ACC112 (cell line): ENCODE data around the gene SLC6A9.

ENCODE experiments used
- H2AFZ ChIP-seq: fragments of 200-600 bp; sonication (generic); one replicate; pipeline ENCODE4 v1.6.0; 2017; ENCODE audit warnings: antibody characterized with exemption, low read length; ENCODE audit not compliant: unreplicated experiment
- H3K27ac ChIP-seq: fragments of 200-600 bp; sonication (generic); 2 replicates; pipeline ENCODE4 v1.5.1; 2014; ENCODE audit warnings: low read depth, mild to moderate bottlenecking, antibody characterized with exemption, low read length, moderate library complexity
- H3K27me3 ChIP-seq: fragments of 200-600 bp; sonication (generic); 2 replicates; pipeline ENCODE4 v1.6.1; 2014; ENCODE audit warnings: mild to moderate bottlenecking, antibody characterized with exemption, low read length, moderate library complexity, mixed read lengths; ENCODE audit not compliant: insufficient read depth
- H3K36me3 ChIP-seq: fragments of 200-600 bp; sonication (generic); 2 replicates; pipeline ENCODE4 v1.6.1; 2016; ENCODE audit warnings: mild to moderate bottlenecking, antibody characterized with exemption, low read length, moderate library complexity, mixed read lengths; ENCODE audit not compliant: insufficient read depth
- H3K4me1 ChIP-seq: fragments of 200-600 bp; sonication (generic); one replicate; pipeline ENCODE4 v1.6.1; 2016; ENCODE audit warnings: low read length, mixed read lengths; ENCODE audit not compliant: insufficient read depth, unreplicated experiment, control insufficient read depth
- H3K4me3 ChIP-seq: fragments of 200-600 bp; sonication (generic); 2 replicates; pipeline ENCODE4 v1.5.1; 2014; ENCODE audit warnings: mild to moderate bottlenecking, low read depth, low read length
- H3K79me2 ChIP-seq: fragments of 200-600 bp; sonication (generic); one replicate; pipeline ENCODE4 v1.6.0; 2016; ENCODE audit warnings: low read length; ENCODE audit not compliant: control insufficient read depth, unreplicated experiment, insufficient read depth

Gene SLC6A9

DNA sequence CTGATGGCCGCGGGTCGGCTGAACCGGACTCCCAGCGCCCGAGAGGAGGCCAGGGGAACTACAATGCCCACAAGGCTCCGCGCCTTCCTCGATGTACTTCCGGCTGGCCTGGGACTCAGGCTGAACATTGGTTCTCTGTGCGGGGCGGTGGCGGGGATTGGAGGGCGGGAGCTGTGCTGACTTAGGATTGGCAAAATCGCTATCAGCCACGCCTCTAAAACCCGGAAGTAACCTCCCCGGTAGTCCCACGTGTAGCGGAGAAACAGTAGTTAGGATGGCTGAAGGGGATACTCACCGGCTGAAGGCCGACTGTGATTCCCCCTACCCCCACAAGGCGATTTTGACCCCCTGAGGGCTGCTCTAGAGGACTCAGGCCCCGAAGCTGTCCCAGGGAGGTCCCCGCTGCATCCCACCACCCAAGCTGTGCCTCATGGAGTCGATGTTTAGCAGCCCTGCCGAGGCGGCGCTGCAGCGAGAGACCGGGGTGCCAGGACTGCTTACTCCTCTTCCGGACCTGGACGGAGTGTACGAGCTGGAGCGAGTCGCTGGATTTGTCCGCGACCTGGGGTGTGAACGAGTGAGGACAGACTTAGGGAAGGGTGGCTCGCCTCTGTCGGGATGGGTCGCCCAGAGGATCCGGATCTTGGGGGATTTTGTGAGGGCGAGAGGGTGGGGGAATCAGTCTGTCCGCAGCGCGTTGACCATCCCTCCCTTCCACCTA is 61.4 kb downstream of the SLC6A9 start, which contains the start of gene DPH2:
DPH2 (plus strand) TSS at position 265 of the 721 bp plus-strand sequence; CDS start at position 431, 166 bp downstream.
- peak within 1 kb of the TSS; percentile 97 for H2AFZ ChIP-seq

DNA sequence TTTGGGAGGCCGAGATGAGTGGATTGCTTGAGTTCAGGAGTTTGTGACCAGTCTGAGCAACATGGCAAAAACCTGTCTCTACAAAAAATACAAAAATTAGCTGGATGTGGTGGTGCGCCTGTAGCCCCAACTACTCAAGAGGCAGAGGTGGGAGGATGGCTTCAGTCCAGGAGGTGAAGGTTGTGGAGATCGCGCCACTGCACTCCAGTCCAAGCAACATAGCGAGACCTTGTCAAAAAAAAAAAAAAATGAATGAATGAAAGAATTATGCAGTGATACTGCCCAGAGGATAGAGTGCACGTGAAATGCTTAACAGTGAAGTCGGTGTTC is 61.9 kb downstream of the SLC6A9 start:
- H2AFZ ChIP-seq: no peak overlapping the region
- H3K36me3 ChIP-seq: no peaks in the 10 kb centered on the region; the same call in 1 of the 2 replicates
- H3K27me3 ChIP-seq: no peaks in the 10 kb centered on the region
- H3K79me2 ChIP-seq: peaks cover 7% of the 10 kb centered on the region
- no peak overlapping the region for H3K4me3 ChIP-seq
- no peak overlapping the region for H3K27ac ChIP-seq
- peaks cover 7% of the 10 kb centered on the region for H3K4me1 ChIP-seq

More for the DNA sequence above, 61.4 kb downstream of the SLC6A9 start, which contains the start of gene DPH2:
- no peaks in the 10 kb centered on the region for H3K27me3 ChIP-seq
- H3K36me3 ChIP-seq: no peaks in the 10 kb centered on the region; the same call in 1 of the 2 replicates
- H3K4me1 ChIP-seq: peaks cover 7% of the 10 kb centered on the region
- H3K79me2 ChIP-seq: peaks cover 9% of the 10 kb centered on the region
- peak within 1 kb of the TSS; percentile 99 for H3K4me3 ChIP-seq
- no peak within 1 kb of the TSS for H3K27ac ChIP-seq

DNA sequence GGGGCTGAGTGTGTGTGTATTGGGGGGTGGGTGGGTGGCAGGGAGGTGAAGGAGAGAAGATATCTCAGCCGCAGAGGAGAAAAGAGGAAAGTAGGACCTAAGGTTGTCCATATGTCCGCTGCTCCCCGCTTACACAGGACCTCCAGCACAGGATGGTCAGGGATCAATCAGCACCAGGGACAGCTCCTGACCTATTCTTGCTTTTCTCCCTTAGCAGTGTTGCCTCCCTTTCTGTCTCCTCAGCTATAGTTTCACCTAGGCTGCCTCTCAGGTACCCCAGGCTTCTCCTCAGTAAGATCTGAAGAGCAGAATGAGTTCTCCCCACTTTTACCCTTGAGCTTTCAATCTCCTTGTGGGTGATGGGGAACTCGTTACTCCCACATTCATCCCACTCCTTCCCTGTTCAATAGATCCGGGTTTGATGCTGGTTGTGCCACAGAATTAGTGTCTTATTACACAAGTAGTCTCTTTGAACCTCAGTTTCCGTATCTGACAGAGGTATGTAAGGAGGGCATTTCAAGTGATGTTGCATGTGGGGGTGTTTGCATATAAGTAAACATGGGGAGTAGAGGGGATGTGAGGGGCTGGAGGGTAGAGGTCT is 62.8 kb downstream of the SLC6A9 start:
- no peaks in the 10 kb centered on the region for H3K27me3 ChIP-seq
- no peak overlapping the region for H3K4me3 ChIP-seq
- H3K79me2 ChIP-seq: peaks cover 7% of the 10 kb centered on the region
- no peaks in the 10 kb centered on the region; the same call in 1 of the 2 replicates for H3K36me3 ChIP-seq
- H2AFZ ChIP-seq: no peak overlapping the region
- H3K4me1 ChIP-seq: peaks cover 7% of the 10 kb centered on the region
- H3K27ac ChIP-seq: no peak overlapping the region

DNA sequence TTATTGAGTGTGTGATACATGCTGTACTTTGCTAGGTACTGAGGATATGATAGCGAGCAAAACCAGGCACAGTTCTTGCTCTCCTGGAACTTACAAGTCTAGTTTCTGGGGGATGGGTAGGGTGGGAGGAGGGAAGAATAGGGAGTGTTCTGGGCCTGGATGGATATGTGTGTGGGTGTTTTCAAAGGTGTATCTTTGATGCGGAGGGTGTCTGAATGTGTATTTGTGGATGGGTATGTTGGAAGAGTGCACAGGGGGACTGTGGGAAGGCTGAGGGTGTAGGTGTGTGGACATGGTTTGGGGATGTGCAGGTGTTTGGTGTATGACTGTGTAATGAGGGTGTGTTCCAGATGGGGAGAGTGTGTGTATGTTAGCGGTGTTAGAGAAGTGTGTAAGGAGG is 65.9 kb downstream of the SLC6A9 start:
- Histone ChIP-seq H2AFZ (no peak overlapping the region), H3K79me2 (peaks cover 2% of the 10 kb centered on the region), H3K36me3 (no peaks in the 10 kb centered on the region; the same call in 1 of the 2 replicates), H3K4me1 (no peaks in the 10 kb centered on the region), H3K27ac (no peak overlapping the region), H3K27me3 (no peaks in the 10 kb centered on the region), H3K4me3 (no peak overlapping the region)

DNA sequence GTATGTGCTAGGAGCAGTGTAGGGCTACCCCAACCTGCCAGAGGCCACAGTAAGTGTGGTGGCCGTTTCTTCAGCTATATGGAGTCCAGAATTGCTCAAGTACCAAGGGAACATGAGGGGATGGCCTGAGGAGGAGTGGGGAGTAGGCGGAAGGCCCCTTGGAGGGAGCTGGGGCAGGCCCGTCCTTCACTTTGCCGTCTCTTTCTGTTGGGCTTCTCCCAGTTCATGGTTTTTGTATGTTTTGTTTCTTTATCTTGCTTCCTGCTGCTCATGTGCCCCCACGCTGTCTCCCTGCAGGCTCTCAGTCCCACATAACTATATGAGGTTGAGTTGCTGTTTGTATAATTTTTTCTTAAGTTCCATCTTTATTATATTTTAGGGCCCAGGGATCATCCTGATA is 67.4 kb downstream of the SLC6A9 start:
- no peaks in the 10 kb centered on the region for H3K79me2 ChIP-seq
- no peaks in the 10 kb centered on the region for H3K4me1 ChIP-seq
- H3K27ac ChIP-seq: no peak overlapping the region
- no peak overlapping the region for H2AFZ ChIP-seq
- H3K36me3 ChIP-seq: no peaks in the 10 kb centered on the region; the same call in 1 of the 2 replicates
- no peaks in the 10 kb centered on the region for H3K27me3 ChIP-seq
- H3K4me3 ChIP-seq: no peak overlapping the region

DNA sequence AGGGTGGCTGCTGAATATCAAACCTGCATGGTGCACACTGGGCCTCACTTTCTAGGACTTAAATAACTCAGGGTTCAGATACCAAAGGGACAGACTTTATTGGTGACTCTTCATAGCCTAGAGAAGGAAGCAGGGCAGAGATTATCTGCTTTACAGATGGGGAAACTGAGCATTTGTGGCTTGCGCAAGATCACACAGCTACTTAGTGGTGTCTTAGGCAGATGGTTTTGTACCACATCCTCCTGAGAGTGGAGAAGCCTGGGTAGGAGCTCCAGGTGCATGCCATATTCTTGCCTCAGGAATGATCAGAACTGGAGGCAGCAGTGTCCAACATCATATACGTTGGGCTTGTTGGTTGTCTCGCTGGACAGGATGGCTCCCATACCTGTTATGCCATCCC is 68.3 kb downstream of the SLC6A9 start:
- H3K36me3 ChIP-seq: no peaks in the 10 kb centered on the region; the same call in 1 of the 2 replicates
- no peaks in the 10 kb centered on the region for H3K27me3 ChIP-seq
- H3K79me2 ChIP-seq: no peaks in the 10 kb centered on the region
- H2AFZ ChIP-seq: no peak overlapping the region
- H3K4me1 ChIP-seq: no peaks in the 10 kb centered on the region
- no peak overlapping the region for H3K4me3 ChIP-seq
- H3K27ac ChIP-seq: no peak overlapping the region

DNA sequence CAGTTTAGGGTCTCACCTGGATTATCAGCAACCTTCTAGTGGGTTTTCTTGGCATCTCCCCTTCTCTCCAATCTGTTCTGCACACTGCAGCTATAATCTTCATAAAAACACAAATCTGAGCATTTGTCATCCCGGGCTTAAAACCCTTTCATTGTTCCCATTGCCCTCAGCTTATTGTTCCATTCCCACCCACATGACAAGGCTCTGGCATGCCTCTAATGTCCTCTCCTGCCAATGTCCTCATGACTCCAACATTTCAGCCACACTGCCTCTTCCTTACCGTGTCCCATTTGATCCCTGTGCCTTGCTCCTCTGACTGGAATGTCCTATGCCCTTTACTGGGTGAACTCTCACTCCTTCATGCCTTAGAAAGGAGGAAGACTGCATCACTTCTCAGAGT is 68.9 kb downstream of the SLC6A9 start:
- Histone ChIP-seq H3K27me3 (no peaks in the 10 kb centered on the region), H3K4me1 (no peaks in the 10 kb centered on the region), H3K36me3 (no peaks in the 10 kb centered on the region; the same call in 1 of the 2 replicates), H3K79me2 (no peaks in the 10 kb centered on the region), H2AFZ (no peak overlapping the region), H3K27ac (no peak overlapping the region), H3K4me3 (no peak overlapping the region)

DNA sequence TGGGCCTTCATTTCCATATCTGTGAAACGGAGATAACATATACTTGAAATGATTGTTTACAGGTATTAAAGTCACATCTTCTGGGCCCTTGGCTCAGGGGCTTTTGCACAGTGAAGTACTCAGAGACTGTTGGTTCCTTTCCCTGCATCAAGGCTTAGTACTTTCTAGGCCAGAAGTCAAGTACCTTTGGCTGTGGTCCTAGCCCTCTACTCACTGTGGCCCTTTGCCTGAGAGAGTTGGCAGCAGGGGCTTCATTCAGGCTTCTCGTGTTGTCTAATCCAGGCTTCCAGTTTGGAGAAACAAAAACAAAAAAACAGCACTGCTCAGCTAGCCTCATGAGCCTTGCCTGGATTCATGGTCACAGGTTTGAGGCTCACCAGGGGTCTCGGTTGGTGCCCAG is 69.6 kb downstream of the SLC6A9 start:
- H3K4me3 ChIP-seq: no peak overlapping the region
- H3K36me3 ChIP-seq: no peaks in the 10 kb centered on the region; the same call in 1 of the 2 replicates
- no peaks in the 10 kb centered on the region for H3K27me3 ChIP-seq
- no peaks in the 10 kb centered on the region for H3K79me2 ChIP-seq
- H3K4me1 ChIP-seq: no peaks in the 10 kb centered on the region
- H2AFZ ChIP-seq: no peak overlapping the region
- no peak overlapping the region for H3K27ac ChIP-seq

DNA sequence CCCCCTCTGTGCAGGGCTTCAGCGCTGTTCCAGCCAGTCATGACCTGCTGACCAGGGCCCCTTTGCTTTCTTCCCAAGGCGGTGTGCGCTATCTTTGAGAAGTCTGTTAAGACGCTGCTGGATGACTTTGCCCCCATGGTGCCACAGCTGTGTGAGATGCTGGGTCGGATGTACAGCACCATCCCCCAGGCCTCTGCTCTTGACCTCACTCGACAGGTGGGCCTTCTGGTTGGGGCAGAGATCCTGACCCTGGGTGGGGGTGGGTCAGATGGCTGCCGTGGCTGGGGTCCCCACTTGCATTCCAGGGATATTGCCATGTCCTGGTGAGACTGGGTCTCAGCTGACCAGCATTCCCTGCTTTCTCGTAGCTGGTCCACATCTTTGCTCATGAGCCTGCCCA is 70.5 kb downstream of the SLC6A9 start:
- no peak overlapping the region for H3K27ac ChIP-seq
- H3K27me3 ChIP-seq: no peaks in the 10 kb centered on the region
- no peak overlapping the region for H2AFZ ChIP-seq
- H3K4me1 ChIP-seq: no peaks in the 10 kb centered on the region
- no peak overlapping the region for H3K4me3 ChIP-seq
- no peaks in the 10 kb centered on the region; the same call in 1 of the 2 replicates for H3K36me3 ChIP-seq
- H3K79me2 ChIP-seq: no peaks in the 10 kb centered on the region

DNA sequence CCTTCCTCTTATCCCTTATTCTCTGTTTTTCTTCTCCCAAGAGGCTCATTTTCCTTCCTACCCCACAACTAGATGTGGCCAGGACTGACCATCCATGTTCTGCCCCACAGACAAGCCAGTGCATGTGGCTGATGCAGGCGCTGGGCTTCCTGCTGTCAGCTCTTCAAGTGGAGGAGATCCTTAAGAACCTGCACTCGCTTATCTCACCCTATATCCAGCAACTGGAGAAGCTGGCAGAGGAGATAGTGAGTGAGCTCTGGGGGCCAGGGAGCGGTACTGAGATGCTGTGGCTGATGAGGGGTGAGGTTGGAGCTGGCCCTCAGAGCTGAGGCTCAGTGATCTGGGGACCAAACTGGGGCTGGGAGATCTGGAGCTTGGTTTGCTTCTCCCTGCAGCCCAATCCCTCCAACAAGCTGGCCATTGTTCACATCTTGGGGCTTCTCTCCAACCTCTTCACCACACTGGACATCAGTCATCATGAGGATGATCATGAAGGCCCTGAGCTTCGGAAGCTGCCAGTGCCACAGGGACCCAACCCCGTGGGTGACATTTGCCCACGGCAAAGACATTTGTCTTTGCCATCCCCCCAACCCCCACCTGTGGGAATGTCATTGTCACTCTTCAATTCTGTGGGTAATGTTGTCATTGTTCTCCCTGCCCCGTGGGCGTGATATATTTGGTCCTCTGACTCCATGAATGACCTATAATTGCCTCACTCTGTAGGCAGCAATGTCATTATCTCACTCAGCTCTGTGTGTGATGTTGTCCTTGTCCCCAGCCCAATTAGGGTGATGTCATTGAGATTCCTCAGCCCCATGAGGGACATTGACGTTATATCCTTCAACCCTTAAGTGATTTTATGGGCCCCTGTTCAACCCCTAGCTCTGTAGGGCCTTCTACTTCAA is 72.7 kb downstream of the SLC6A9 start:
- no peaks in the 10 kb centered on the region for H3K79me2 ChIP-seq
- H3K27ac ChIP-seq: no peak overlapping the region
- no peak overlapping the region for H3K4me3 ChIP-seq
- H3K36me3 ChIP-seq: no peaks in the 10 kb centered on the region; the same call in 1 of the 2 replicates
- no peak overlapping the region for H2AFZ ChIP-seq
- H3K4me1 ChIP-seq: no peaks in the 10 kb centered on the region
- no peaks in the 10 kb centered on the region for H3K27me3 ChIP-seq
